Fibroblast of skin of right biceps (primary cell): Measurements from ENCODE around the gene RBM28.

ENCODE experiments used
- DNase-seq: peaks from one replicate; pipeline ENCODE4 v3.0.0-alpha.2; 2013

RBM28 gene

GRCh38 chr7:128343554-128344430 lies at the start of gene RBM28:
TSS of gene RBM28 (minus strand) at chr7:128343908. CDS start at chr7:128343793, 115 bp downstream.
- peak; percentile 93 for DNase-seq

- DNase-seq = no peak
These were observed 49.0 kb upstream of the RBM28 start for GRCh38 chr7:128392446-128393327.

- no peak for DNase-seq
These were observed 48.1 kb upstream of the RBM28 start for GRCh38 chr7:128391805-128392204.

- DNase-seq = no peak
These were observed 47.3 kb upstream of the RBM28 start for GRCh38 chr7:128390871-128391565.

- DNase-seq = no peak
These were observed 46.1 kb upstream of the RBM28 start for GRCh38 chr7:128389618-128390329.

GRCh38 chr7:128389085-128389617 lies 45.4 kb upstream of the RBM28 start:
- DNase-seq = no peak

GRCh38 chr7:128388145-128388485 lies 44.4 kb upstream of the RBM28 start:
- DNase-seq = no peak

- DNase-seq = peak; percentile 69
These were observed 43.8 kb upstream of the RBM28 start for GRCh38 chr7:128387216-128388144.

GRCh38 chr7:128385988-128386925 lies 42.5 kb upstream of the RBM28 start:
- no peak for DNase-seq

- DNase-seq = no peak
These were observed 41.0 kb upstream of the RBM28 start for GRCh38 chr7:128384726-128385125.

- DNase-seq = no peak
These were observed 40.1 kb upstream of the RBM28 start for GRCh38 chr7:128383776-128384175.

GRCh38 chr7:128381161-128381821 lies 37.6 kb upstream of the RBM28 start:
- DNase-seq = no peak

GRCh38 chr7:128380483-128381106 lies 36.9 kb upstream of the RBM28 start:
- DNase-seq = no peak

- no peak for DNase-seq
These were observed 36.3 kb upstream of the RBM28 start for GRCh38 chr7:128379900-128380479.

GRCh38 chr7:128378637-128379036 lies 34.9 kb upstream of the RBM28 start:
- no peak for DNase-seq

- no peak for DNase-seq
These were observed 32.4 kb upstream of the RBM28 start for GRCh38 chr7:128376077-128376476.

GRCh38 chr7:128374041-128374440 lies 30.3 kb upstream of the RBM28 start:
- no peak for DNase-seq

- no peak for DNase-seq
These were observed 29.9 kb upstream of the RBM28 start for GRCh38 chr7:128373606-128374005.

GRCh38 chr7:128370491-128370890 lies 26.8 kb upstream of the RBM28 start:
- DNase-seq = no peak
